ENCODE data around the gene CFAP97D2. TPM values are rescaled to one million over a fixed set of nuclear protein-coding genes. Genes with fewer than 3 reads are reported as not detected.
"Not testable (repeated sequence)": the region's sequence is repeated elsewhere in the genome, so short reads cannot be mapped to it uniquely, and the experiment has no call there.

CFAP97D2 gene
- total RNA-seq, 1 experiment from 2014 or later = not detected

DNA sequence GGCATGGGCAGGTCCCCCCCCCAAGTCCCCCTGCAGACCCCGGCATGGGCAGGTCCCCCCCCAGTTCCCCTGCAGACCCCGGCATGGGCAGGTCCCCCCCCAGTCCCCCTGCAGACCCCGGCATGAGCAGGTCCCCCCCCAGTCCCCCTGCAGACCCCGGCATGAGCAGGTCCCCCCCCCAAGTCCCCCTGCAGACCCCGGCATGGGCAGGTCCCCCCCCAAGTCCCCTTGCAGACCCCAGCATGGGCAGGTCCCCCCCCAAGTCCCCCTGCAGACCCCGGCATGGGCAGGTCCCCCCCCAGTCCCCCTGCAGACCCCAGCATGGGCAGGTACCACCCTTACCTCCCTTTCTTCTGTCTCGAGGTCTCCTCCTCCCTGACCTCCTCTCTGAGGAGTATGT is 45.5 kb upstream of the CFAP97D2 start:
- DNase-seq; H3K9me3 ChIP-seq; H3K27me3 Mint-ChIP-seq (ENCODE audit: insufficient read depth, unreplicated experiment); intact Hi-C loops (cut with micrococcal nuclease; ENCODE audit: unreplicated experiment); CTCF ChIA-PET; H3K27ac Mint-ChIP-seq (ENCODE audit: unreplicated experiment); H3K9me3 Mint-ChIP-seq (ENCODE audit: unreplicated experiment); H3K36me3 Mint-ChIP-seq (ENCODE audit: insufficient read depth, unreplicated experiment); BruUV-seq (replicated peaks); POLR2A ChIA-PET; H3K4me1 ChIP-seq; H3K27me3 ChIP-seq (replicated peaks; ENCODE audit: control insufficient read depth, insufficient read depth, low read length); H3K4me3 ChIP-seq (ENCODE audit: low read depth, low read length); H3K36me3 ChIP-seq (ENCODE audit: control insufficient read depth, insufficient read depth, low read length); H3K4me1 Mint-ChIP-seq (ENCODE audit: low read depth, unreplicated experiment): not testable (repeated sequence)
- H3K4me3 Mint-ChIP-seq (ENCODE audit: unreplicated experiment) = peak overlapping the region; percentile 43

DNA sequence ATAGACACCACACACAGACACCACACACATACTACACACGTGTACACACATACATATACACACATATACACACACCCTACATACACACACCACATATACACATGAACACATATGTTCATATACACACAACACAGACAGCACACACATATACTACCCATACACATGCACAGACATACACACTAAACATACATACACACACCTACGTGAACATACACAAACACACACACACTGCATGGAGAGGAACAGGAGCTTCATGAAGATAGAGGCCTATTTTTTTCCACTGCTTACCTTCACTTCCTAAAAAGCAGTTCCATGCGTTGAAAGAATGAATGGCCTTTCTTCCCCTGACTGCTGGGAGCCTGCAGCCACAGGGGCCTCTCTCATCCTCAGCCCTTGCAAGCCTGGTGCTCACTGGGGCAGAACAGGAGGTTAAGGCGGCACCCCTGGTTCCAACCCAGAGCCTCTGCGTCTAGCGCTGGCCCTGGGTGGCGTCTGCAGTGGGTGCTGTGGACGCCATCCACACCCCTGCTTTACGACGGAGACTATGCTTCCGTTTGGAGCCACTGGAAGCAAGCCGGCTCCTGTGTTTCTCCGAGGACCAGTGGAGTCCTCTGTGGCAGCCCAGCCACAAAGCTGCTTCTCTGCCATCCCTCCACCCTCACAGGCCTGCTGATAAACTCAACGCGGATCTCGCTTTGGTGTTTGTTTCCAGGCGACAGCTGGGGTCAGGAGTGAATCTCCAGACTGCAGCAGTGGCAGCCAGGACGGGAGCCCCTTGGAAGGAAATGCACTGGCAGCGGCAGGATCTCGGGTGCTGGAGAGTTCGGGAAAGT is 44.7 kb upstream of the CFAP97D2 start:
- Histone ChIP-seq H3K4me3 (ENCODE audit: low read depth, low read length) (no peak overlapping the region), H3K4me1 (peaks cover 7% of the 10 kb centered on the region), H3K36me3 (ENCODE audit: control insufficient read depth, insufficient read depth, low read length) (no peaks in the 10 kb centered on the region), H3K9me3 (no peaks in the 10 kb centered on the region), H3K27me3 (replicated peaks; ENCODE audit: control insufficient read depth, insufficient read depth, low read length) (0 out of 2 replicates have a peak, but pooled peaks cover 1% of the 10 kb centered on the region)
- TF ChIP-seq, protein P1, sequence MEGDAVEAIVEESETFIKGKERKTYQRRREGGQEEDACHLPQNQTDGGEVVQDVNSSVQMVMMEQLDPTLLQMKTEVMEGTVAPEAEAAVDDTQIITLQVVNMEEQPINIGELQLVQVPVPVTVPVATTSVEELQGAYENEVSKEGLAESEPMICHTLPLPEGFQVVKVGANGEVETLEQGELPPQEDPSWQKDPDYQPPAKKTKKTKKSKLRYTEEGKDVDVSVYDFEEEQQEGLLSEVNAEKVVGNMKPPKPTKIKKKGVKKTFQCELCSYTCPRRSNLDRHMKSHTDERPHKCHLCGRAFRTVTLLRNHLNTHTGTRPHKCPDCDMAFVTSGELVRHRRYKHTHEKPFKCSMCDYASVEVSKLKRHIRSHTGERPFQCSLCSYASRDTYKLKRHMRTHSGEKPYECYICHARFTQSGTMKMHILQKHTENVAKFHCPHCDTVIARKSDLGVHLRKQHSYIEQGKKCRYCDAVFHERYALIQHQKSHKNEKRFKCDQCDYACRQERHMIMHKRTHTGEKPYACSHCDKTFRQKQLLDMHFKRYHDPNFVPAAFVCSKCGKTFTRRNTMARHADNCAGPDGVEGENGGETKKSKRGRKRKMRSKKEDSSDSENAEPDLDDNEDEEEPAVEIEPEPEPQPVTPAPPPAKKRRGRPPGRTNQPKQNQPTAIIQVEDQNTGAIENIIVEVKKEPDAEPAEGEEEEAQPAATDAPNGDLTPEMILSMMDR (IDR thresholded peaks at IDR 0.05; ENCODE audit: insufficient read depth in 1 of 2, low read depth in 1 of 2, low read length in 1 of 2, severe bottlenecking in 1 of 2, unreplicated experiment in 1 of 2) = no peak
- no peak for DNase-seq
- intact Hi-C loops (cut with micrococcal nuclease; ENCODE audit: unreplicated experiment) = no loop called here
- CTCF ChIA-PET = interaction anchor here (0.6 kb wide), 1 partner anchor 60 kb away, joined by 4 read pairs; no protein-coding TSS in a partner anchor
- Mint-ChIP-seq H3K36me3 (ENCODE audit: insufficient read depth, unreplicated experiment) (no peaks in the 10 kb centered on the region), H3K27ac (ENCODE audit: unreplicated experiment) (no peak overlapping the region), H3K9me3 (ENCODE audit: unreplicated experiment) (no peaks in the 10 kb centered on the region), H3K4me1 (ENCODE audit: low read depth, unreplicated experiment) (no peaks in the 10 kb centered on the region), H3K27me3 (ENCODE audit: insufficient read depth, unreplicated experiment) (peaks cover 10% of the 10 kb centered on the region), H3K4me3 (ENCODE audit: unreplicated experiment) (peak overlapping the region; percentile 43)
- POLR2A ChIA-PET = no interaction called here
- BruUV-seq (replicated peaks) = no TSS peak

DNA sequence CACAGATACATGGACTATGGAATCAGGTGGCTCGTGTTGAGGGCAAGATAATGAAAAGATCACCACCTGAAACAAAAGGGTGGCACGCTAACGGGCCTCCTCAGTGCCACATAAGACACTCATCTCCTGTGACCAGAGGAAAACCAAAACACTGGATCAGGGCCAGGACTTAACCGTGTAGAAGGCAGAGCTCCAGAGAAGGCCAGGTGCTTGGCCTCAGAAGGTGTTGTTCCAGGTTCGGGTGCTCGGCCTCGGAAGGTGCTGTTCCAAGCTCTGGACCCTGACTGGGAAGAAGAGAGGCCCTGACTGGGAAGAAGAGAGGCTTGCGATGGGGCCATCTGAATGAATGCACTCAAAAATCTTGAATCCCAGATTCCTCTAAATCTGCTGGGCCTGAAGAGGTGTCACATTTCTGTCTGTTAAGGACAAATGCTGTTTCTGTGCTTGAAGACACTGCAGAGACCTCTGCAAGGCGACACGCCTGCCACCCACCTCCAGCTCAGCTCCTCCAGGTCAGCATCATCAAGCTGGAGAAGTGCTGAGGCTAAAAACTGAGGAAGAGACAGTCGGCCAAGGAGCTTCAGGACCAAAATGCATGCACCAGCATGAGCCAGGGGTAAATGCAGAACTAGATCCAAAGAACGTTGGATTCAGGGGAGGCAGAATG is 44.0 kb upstream of the CFAP97D2 start:
- Histone ChIP-seq H3K27me3 (replicated peaks; ENCODE audit: control insufficient read depth, insufficient read depth, low read length) (no peaks in the 10 kb centered on the region), H3K4me3 (ENCODE audit: low read depth, low read length) (no peak overlapping the region), H3K4me1 (peaks cover 7% of the 10 kb centered on the region), H3K9me3 (no peaks in the 10 kb centered on the region), H3K36me3 (ENCODE audit: control insufficient read depth, insufficient read depth, low read length) (no peaks in the 10 kb centered on the region)
- Mint-ChIP-seq H3K27me3 (ENCODE audit: insufficient read depth, unreplicated experiment) (peaks cover 8% of the 10 kb centered on the region), H3K9me3 (ENCODE audit: unreplicated experiment) (no peaks in the 10 kb centered on the region), H3K4me1 (ENCODE audit: low read depth, unreplicated experiment) (no peaks in the 10 kb centered on the region), H3K36me3 (ENCODE audit: insufficient read depth, unreplicated experiment) (no peaks in the 10 kb centered on the region), H3K4me3 (ENCODE audit: unreplicated experiment) (no peak overlapping the region), H3K27ac (ENCODE audit: unreplicated experiment) (no peak overlapping the region)
- BruUV-seq (replicated peaks) = no TSS peak
- intact Hi-C loops (cut with micrococcal nuclease; ENCODE audit: unreplicated experiment) = no loop called here
- ChIA-PET POLR2A (no interaction called here), CTCF (no interaction called here)
- no peak for DNase-seq
- TF ChIP-seq, protein P1 (IDR thresholded peaks at IDR 0.05; ENCODE audit: insufficient read depth in 1 of 2, low read depth in 1 of 2, low read length in 1 of 2, severe bottlenecking in 1 of 2, unreplicated experiment in 1 of 2) = no peak
